ENCODE measurements around the gene GAL3ST3. TPM values are rescaled to one million over a fixed set of nuclear protein-coding genes. Genes with fewer than 3 reads are reported as not detected.

GAL3ST3 gene
- total and polyA plus RNA-seq, 12 donors: 0.07 to 4.6 (median 2.1) TPM

DNA sequence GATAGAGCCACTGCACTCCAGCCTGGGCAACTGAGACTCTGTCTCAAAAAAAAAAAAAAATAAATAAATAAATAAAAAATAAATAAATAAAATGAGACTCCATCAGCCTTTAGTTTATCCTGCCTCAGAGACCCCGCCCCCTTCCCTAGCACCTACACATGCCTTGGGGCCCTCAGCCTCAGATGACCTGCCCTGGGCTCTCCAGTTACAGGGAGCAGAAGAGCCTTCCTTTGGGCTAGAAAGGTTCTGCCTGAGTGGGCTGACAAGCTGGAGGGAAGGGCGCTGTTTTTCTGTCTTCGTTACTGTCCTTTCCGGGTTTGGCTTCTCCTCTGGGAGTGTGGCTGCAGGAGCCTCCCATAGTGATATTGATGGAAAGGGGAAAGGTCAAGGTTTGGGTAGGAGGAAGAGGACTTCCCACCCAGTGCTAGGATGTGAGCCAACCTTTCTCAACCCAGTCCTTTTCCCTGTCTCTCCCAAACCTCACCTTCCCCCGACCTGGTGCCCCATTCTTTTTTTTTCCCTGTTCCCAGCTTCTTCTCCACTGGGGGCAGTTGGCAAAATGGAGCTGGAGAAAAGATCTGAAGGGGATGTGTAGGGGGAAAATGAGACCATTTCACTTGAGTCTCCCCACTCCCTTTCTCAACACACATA, 1.7 kb upstream of the GAL3ST3 start:
- intact Hi-C loops (cut with DNase I): no loop called here
- H3K27ac ChIP-seq: peak overlapping the region in 6 of 10 donors; percentile 88 to 97 (median 94)
- H3K9me3 ChIP-seq: no peaks in the 10 kb centered on the region
- ATAC-seq (no peak), DNase-seq (no peak)
- WGBS, 2 donors: 75 to 79% methylated on average over 5 of the region's 5 CpGs
- H3K36me3 ChIP-seq: peaks cover 0 to 26% (median 13%) of the 10 kb centered on the region in 9 donors
- peaks cover 7 to 56% (median 31%) of the 10 kb centered on the region in 9 donors for H3K4me1 ChIP-seq
- peaks cover 0 to 28% (median 17%) of the 10 kb centered on the region in 7 donors for H3K27me3 ChIP-seq
- peak overlapping the region in 1 of 10 donors; percentile 77 for H3K4me3 ChIP-seq
- no peak for TF ChIP-seq CTCF (IDR thresholded peaks at IDR 0.05)

- peak in 2 of 8 donors; percentile 11 to 21 for ATAC-seq
- H3K4me1 ChIP-seq: peaks cover 3 to 47% (median 23%) of the 10 kb centered on the region in 9 donors
- peak overlapping the region in 2 of 10 donors; percentile 43 to 47 for H3K4me3 ChIP-seq
- intact Hi-C loops (cut with DNase I): no loop called here
- H3K36me3 ChIP-seq: no peaks in the 10 kb centered on the region
- H3K27ac ChIP-seq: peak overlapping the region in 6 of 10 donors; percentile 12 to 77 (median 38)
- WGBS, 2 donors: 62 to 64% methylated on average over 11 of the region's 11 CpGs
- no peak for TF ChIP-seq CTCF (IDR thresholded peaks at IDR 0.05)
- H3K9me3 ChIP-seq: no peaks in the 10 kb centered on the region
- DNase-seq: no peak
- H3K27me3 ChIP-seq: peaks cover 0 to 28% (median 17%) of the 10 kb centered on the region in 7 donors
Measured at GRCh38 chr11:66047541-66048365, 1.2 kb downstream of the GAL3ST3 start.

DNA sequence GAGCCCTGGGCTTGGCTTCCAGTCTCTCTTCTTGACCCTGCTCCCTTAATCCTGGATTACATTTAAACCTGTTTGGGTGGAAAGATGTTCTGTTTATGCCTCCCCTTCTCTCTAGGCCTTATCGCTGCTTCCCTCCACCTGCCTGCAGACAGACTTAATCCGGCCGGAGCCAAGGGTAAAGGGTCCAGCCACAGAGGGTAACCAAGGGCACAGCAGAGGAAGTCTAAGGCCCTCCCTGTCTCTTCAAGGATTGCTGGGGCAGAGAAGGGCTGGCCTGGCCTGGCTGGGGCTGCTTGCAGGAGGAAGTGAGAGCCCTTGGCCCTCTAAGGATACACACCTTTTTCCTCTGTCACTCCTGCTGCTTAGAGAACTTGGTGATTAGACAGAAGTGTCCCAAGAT, 2.1 kb downstream of the GAL3ST3 start:
- TF ChIP-seq CTCF (IDR thresholded peaks at IDR 0.05): no peak
- no peaks in the 10 kb centered on the region for H3K36me3 ChIP-seq
- no peak overlapping the region for H3K4me3 ChIP-seq
- H3K4me1 ChIP-seq: peaks cover 3 to 45% (median 20%) of the 10 kb centered on the region in 9 donors
- H3K27ac ChIP-seq: peak overlapping the region in 4 of 10 donors; percentile 12 to 77 (median 53)
- no peaks in the 10 kb centered on the region for H3K9me3 ChIP-seq
- intact Hi-C loops (cut with DNase I): no loop called here
- DNase-seq (no peak), ATAC-seq (no peak)
- peaks cover 0 to 28% (median 17%) of the 10 kb centered on the region in 7 donors for H3K27me3 ChIP-seq
- 90 to 98% methylated on average over 3 of the region's 3 CpGs for WGBS, 2 donors

DNA sequence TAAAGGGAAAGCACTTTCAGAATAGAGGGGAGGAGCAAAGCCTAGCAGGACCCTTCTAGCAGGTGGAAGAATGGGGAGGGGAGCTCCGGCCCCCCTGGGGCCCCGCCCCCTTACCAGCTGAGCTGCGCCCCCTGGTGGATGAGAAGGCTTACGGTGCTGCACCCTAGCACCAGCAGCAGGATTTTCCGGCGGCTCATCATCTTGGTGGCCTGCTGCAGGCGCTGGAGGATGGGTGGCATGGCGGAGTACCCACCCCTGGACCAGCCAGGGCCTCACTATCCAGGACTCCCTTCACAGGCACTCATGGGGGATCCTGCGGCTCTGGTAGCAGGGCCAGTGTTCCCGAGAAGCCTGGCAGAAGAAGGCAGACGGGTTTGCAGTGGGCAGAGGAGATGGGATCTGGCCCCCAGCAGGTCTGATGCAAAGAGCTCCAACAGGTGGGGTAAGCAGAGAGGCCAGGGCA, 3.8 kb downstream of the GAL3ST3 start:
- no peak overlapping the region for H3K4me3 ChIP-seq

More for the DNA sequence above, 3.8 kb downstream of the GAL3ST3 start:
- intact Hi-C loops (cut with DNase I): no loop called here
- H3K36me3 ChIP-seq: no peaks in the 10 kb centered on the region
- H3K4me1 ChIP-seq: peaks cover 0 to 36% (median 12%) of the 10 kb centered on the region in 9 donors
- peaks cover 0 to 28% (median 17%) of the 10 kb centered on the region in 7 donors for H3K27me3 ChIP-seq
- WGBS, 2 donors: 13 to 16% methylated on average over 11 of the region's 11 CpGs
- no peaks in the 10 kb centered on the region for H3K9me3 ChIP-seq
- peak; percentile 60 to 82 (median 72) for ATAC-seq
- no peak overlapping the region for H3K27ac ChIP-seq
- peak; percentile 76 to 96 (median 91) for TF ChIP-seq CTCF (IDR thresholded peaks at IDR 0.05)
- DNase-seq: peak; percentile 71 to 74

Measured in heart right ventricle (tissue), 16 donors.